Measurements from ENCODE around the gene FSIP1. TPM values are rescaled to one million over a fixed set of nuclear protein-coding genes. Genes with fewer than 3 reads are reported as not detected.

The FSIP1 gene
- total RNA-seq, 4 donors from 2014 or later, result 0.83 to 4.6 (median 1.4) TPM

DNA sequence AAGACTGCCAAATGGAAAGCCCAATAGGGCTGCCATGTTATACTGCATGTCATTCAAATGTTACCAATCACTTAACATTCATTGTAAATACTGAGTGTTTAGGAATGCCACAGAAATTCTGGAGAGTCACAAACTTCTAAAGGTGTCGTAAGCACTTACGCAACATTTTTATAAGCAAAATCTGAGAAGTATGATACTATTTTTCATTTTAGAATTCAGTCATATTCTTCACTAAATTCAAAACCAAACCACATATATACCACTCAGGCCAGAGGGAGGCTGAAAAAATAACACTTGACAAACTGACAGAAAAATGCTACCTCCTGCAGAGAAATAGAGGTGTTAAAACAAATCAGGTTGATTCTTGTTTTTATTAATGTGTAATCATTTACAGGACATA, 112.0 kb downstream of the FSIP1 start:
- WGBS, result 92% methylated on average over 2 of the region's 2 CpGs
- no peak for TF ChIP-seq POLR2AphosphoS5 (IDR thresholded peaks at IDR 0.05)
- no peak for TF ChIP-seq POLR2A (IDR thresholded peaks at IDR 0.05; ENCODE audit: low read depth)
- TF ChIP-seq, protein P1, sequence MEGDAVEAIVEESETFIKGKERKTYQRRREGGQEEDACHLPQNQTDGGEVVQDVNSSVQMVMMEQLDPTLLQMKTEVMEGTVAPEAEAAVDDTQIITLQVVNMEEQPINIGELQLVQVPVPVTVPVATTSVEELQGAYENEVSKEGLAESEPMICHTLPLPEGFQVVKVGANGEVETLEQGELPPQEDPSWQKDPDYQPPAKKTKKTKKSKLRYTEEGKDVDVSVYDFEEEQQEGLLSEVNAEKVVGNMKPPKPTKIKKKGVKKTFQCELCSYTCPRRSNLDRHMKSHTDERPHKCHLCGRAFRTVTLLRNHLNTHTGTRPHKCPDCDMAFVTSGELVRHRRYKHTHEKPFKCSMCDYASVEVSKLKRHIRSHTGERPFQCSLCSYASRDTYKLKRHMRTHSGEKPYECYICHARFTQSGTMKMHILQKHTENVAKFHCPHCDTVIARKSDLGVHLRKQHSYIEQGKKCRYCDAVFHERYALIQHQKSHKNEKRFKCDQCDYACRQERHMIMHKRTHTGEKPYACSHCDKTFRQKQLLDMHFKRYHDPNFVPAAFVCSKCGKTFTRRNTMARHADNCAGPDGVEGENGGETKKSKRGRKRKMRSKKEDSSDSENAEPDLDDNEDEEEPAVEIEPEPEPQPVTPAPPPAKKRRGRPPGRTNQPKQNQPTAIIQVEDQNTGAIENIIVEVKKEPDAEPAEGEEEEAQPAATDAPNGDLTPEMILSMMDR (IDR thresholded peaks at IDR 0.05), result no peak
- TF ChIP-seq EP300 (IDR thresholded peaks at IDR 0.05), result no peak
- intact Hi-C loops (cut with DNase I), result no loop called here

DNA sequence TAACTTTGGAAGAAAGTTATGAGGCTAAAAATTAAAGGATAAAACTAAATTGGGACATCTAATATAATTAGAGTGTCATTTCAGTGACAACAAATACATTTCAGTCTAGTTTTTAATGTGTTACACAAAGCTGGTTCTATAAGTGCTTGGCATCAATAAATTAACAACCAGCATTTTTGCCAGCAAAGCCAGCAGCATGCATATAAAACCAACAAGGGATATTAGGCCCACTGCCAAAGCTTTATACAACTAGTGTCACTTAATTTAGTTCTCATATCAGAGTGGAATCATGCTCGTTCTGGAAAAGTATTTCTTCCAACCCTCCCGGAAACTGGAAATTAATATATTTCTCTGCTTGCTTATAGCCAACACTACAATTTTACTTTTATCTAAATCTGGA, 113.0 kb downstream of the FSIP1 start:
- Histone ChIP-seq H3K4me1 (peaks cover 5 to 44% (median 31%) of the 10 kb centered on the region in 4 donors), H3K27ac (replicated peaks in 1 of 4) (no peak overlapping the region), H3K27me3 (no peaks in the 10 kb centered on the region), H3K4me3 (no peak overlapping the region), H3K36me3 (no peaks in the 10 kb centered on the region), H3K9me3 (no peaks in the 10 kb centered on the region)
- 56% methylated on average over 2 of the region's 2 CpGs for WGBS
- TF ChIP-seq EP300 (IDR thresholded peaks at IDR 0.05), result no peak
- no peak for TF ChIP-seq POLR2A (IDR thresholded peaks at IDR 0.05; ENCODE audit: low read depth)
- TF ChIP-seq, protein P1 (IDR thresholded peaks at IDR 0.05), result no peak
- TF ChIP-seq POLR2AphosphoS5 (IDR thresholded peaks at IDR 0.05), result no peak
- intact Hi-C loops (cut with DNase I), result no loop called here
- no peak for DNase-seq (ENCODE audit: extremely low spot score)

More for the DNA sequence above, 112.0 kb downstream of the FSIP1 start:
- no peaks in the 10 kb centered on the region for H3K36me3 ChIP-seq
- no peaks in the 10 kb centered on the region for H3K27me3 ChIP-seq
- H3K27ac ChIP-seq (replicated peaks in 1 of 4), result no peak overlapping the region
- DNase-seq (ENCODE audit: extremely low spot score), result no peak
- H3K4me3 ChIP-seq, result no peak overlapping the region
- no peaks in the 10 kb centered on the region for H3K9me3 ChIP-seq
- H3K4me1 ChIP-seq, result peaks cover 5 to 38% (median 28%) of the 10 kb centered on the region in 4 donors

DNA sequence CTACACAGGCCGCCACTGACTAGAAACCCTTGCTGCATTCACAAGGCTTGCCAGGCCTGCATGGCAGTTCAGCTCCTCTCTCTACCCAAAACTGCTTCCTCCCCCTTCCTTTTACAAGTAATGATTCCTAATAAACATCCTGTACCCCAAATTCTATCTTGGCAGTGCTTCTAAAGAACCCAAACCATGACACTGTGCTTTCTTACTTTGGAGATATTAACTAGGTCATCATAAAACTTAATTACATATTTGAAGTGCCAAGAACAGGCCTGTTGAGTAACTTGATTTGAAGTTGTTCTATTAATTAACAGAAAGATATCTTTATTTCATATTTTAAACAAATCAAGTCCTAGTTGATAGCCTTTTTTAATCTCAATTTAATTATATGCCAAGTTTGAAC, 113.4 kb downstream of the FSIP1 start:
- intact Hi-C loops (cut with DNase I), result no loop called here
- no peak overlapping the region for H3K27ac ChIP-seq (replicated peaks in 1 of 4)
- DNase-seq (ENCODE audit: extremely low spot score), result no peak

DNA sequence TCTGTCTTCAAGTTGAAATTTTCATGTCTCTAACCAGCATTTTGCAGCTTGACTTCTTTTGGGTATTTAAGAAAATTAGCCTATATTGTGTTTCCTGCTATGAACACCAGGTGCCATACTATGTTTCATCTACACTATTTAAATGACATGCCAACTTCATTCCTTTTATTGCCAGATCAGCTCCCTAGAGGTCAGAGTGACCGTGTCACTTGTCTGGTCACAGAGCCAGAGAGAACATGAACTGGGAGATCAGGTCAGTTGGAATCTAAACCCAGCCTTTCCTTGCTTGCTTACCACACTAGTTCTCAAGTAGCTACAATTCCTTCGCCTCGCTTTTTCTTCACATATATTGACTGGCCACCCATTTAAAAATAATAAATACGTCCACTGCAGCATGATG, 114.2 kb downstream of the FSIP1 start:
- TF ChIP-seq EP300 (IDR thresholded peaks at IDR 0.05), result no peak
- TF ChIP-seq POLR2A (IDR thresholded peaks at IDR 0.05; ENCODE audit: low read depth), result no peak
- TF ChIP-seq, protein P1 (IDR thresholded peaks at IDR 0.05), result no peak
- no peak for TF ChIP-seq POLR2AphosphoS5 (IDR thresholded peaks at IDR 0.05)
- WGBS, result 96% methylated on average over 4 of the region's 4 CpGs
- no peak overlapping the region for H3K4me3 ChIP-seq
- H3K27me3 ChIP-seq, result no peaks in the 10 kb centered on the region
- H3K4me1 ChIP-seq, result peaks cover 5 to 55% (median 42%) of the 10 kb centered on the region in 4 donors
- H3K36me3 ChIP-seq, result no peaks in the 10 kb centered on the region
- H3K9me3 ChIP-seq, result no peaks in the 10 kb centered on the region
- DNase-seq (ENCODE audit: extremely low spot score), result no peak
- intact Hi-C loops (cut with DNase I), result no loop called here
- no peak overlapping the region for H3K27ac ChIP-seq (replicated peaks in 1 of 4)

More for the DNA sequence above, 113.4 kb downstream of the FSIP1 start:
- H3K4me3 ChIP-seq, result no peak overlapping the region
- 38% methylated on average over 1 of the region's 1 CpG for WGBS
- peaks cover 5 to 48% (median 35%) of the 10 kb centered on the region in 4 donors for H3K4me1 ChIP-seq
- H3K36me3 ChIP-seq, result no peaks in the 10 kb centered on the region
- H3K9me3 ChIP-seq, result no peaks in the 10 kb centered on the region
- H3K27me3 ChIP-seq, result no peaks in the 10 kb centered on the region
- no peak for TF ChIP-seq POLR2AphosphoS5 (IDR thresholded peaks at IDR 0.05)
- no peak for TF ChIP-seq EP300 (IDR thresholded peaks at IDR 0.05)
- TF ChIP-seq POLR2A (IDR thresholded peaks at IDR 0.05; ENCODE audit: low read depth), result no peak
- TF ChIP-seq, protein P1 (IDR thresholded peaks at IDR 0.05), result no peak
